Endothelial cell of umbilical vein (primary cell): ENCODE data around the gene REEP1. TPM values are rescaled to one million over a fixed set of nuclear protein-coding genes. Genes with fewer than 3 reads are reported as not detected.

Experiments used
- BruUV-seq: library from RNA; stranded (reverse); fragments of 400-500 nt; replicated peaks from 2 replicates; lab custom pipeline; 2021; lab: Mats Ljungman, UMichigan
- CTCF ChIA-PET: fragments of 300-600, 350-600 bp; sonication (Branson Sonifier 250); formaldehyde crosslinking; loops from one replicate; lab custom pipeline; 2021; ENCODE audit warnings: antibody characterized with exemption, inconsistent platforms; lab: Charles Lee
- POLR2A ChIA-PET: fragments of 300-600, 350-600 bp; sonication (Branson Sonifier 250); formaldehyde crosslinking; loops from one replicate; lab custom pipeline; 2021; ENCODE audit warnings: antibody characterized with exemption, inconsistent platforms; lab: Charles Lee
- DNase-seq: peaks from one replicate; pipeline ENCODE4 v3.0.0-alpha.2; 2011; ENCODE audit warnings: low read depth, low spot score
- FAIRE-seq: peaks from 2 replicates; lab custom pipeline; 2011; peaks lifted over from hg19 to GRCh38; lab: Jason Lieb, UNC
- H2AFZ ChIP-seq: 2 replicates; pipeline ENCODE4 v1.6.0; 2012; ENCODE audit warnings: low read depth, low read length, control low read depth, inconsistent platforms
- H3K27ac ChIP-seq: 2 replicates; pipeline ENCODE4 v1.5.1; 2011; ENCODE audit warnings: low read depth, mild to moderate bottlenecking, control low read depth, low read length, moderate library complexity; ENCODE audit not compliant: insufficient read depth
- H3K27me3 ChIP-seq, 2 experiments: 2 replicates each; pipeline versions ENCODE4 v1.6.0 to v1.6.1; 2011; ENCODE audit warnings: low read length in 2 of 2, mixed read lengths in 1 of 2; ENCODE audit not compliant: control insufficient read depth in 2 of 2, insufficient read depth in 2 of 2
- H3K36me3 ChIP-seq, 2 experiments: 2 replicates in 1 of 2; 3 replicates in 1 of 2; pipeline ENCODE4 v1.5.1; 2011; ENCODE audit warnings: low read length in 2 of 2, mild to moderate bottlenecking in 1 of 2, moderate library complexity in 1 of 2; ENCODE audit not compliant: control insufficient read depth in 2 of 2, insufficient read depth in 2 of 2; ENCODE audit errors: extremely low read depth in 1 of 2
- H3K4me1 ChIP-seq: 3 replicates; pipeline ENCODE4 v1.5.1; 2011; ENCODE audit warnings: mild to moderate bottlenecking, low read length; ENCODE audit not compliant: control insufficient read depth, insufficient read depth; ENCODE audit errors: extremely low read depth
- H3K4me2 ChIP-seq: 2 replicates; pipeline ENCODE4 v1.6.1; 2011; ENCODE audit warnings: low read length, control low read depth, mixed read lengths; ENCODE audit not compliant: insufficient read depth
- H3K4me3 ChIP-seq, 3 experiments: fragments of 200-600 bp in 1 of 3; sonication (generic), shearing (Covaris generic) in 1 of 3; replicated peaks in 1 of 3; 2 replicates each; pipeline ENCODE4 v1.5.1; 2011 to 2016; ENCODE audit warnings: control low read depth in 3 of 3, low read length in 3 of 3, mild to moderate bottlenecking in 2 of 3, inconsistent platforms in 1 of 3, low read depth in 1 of 3, moderate library complexity in 1 of 3; ENCODE audit not compliant: insufficient read depth in 1 of 3
- H3K79me2 ChIP-seq: 2 replicates; pipeline ENCODE4 v1.6.0; 2012; ENCODE audit warnings: low read length, inconsistent platforms; ENCODE audit not compliant: control insufficient read depth, insufficient read depth
- H3K9ac ChIP-seq: replicated peaks from 2 replicates; pipeline ENCODE3; 2011; ENCODE audit warnings: low read length, control low read depth; ENCODE audit not compliant: insufficient read depth; ENCODE audit errors: extremely low read depth
- H3K9me1 ChIP-seq: replicated peaks from 3 replicates; pipeline ENCODE4 v1.6.0; 2011; ENCODE audit warnings: mild to moderate bottlenecking, low read length; ENCODE audit not compliant: control insufficient read depth, insufficient read depth; ENCODE audit errors: extremely low read depth
- H3K9me3 ChIP-seq: replicated peaks from 2 replicates; pipeline ENCODE4 v1.5.1; 2012; ENCODE audit warnings: low read length, inconsistent platforms; ENCODE audit not compliant: control insufficient read depth, insufficient read depth
- H4K20me1 ChIP-seq: replicated peaks from 2 replicates; pipeline ENCODE3; 2011; ENCODE audit warnings: mild to moderate bottlenecking, low read length; ENCODE audit not compliant: control insufficient read depth, insufficient read depth; ENCODE audit errors: extremely low read depth
- EZH2 ChIP-seq: IDR thresholded peaks from 2 replicates; pipeline ENCODE4 v1.6.1; 2012; ENCODE audit warnings: borderline replicate concordance, low read depth, mild to moderate bottlenecking, moderate library complexity, low read length, inconsistent platforms; ENCODE audit not compliant: severe bottlenecking
- FOS ChIP-seq: IDR thresholded peaks from 2 replicates; pipeline ENCODE4 v1.6.1; 2011; ENCODE audit warnings: mild to moderate bottlenecking, low read length, moderate library complexity, borderline replicate concordance; ENCODE audit not compliant: insufficient read depth
- GATA2 ChIP-seq: IDR thresholded peaks from 2 replicates; pipeline ENCODE4 v1.7.0; 2011; ENCODE audit warnings: low read depth, mild to moderate bottlenecking, moderate library complexity, mixed read lengths, low read length; ENCODE audit not compliant: insufficient read length, insufficient read depth
- MYC ChIP-seq: IDR thresholded peaks from one replicate; pipeline ENCODE4 v1.6.1; 2011; ENCODE audit warnings: mild to moderate bottlenecking, low read depth, low read length
- POLR2A ChIP-seq: IDR thresholded peaks from 2 replicates; pipeline ENCODE4 v1.6.1; 2012; ENCODE audit warnings: low read depth, mild to moderate bottlenecking, control low read depth, low read length
- POLR2AphosphoS5 ChIP-seq: IDR thresholded peaks from 2 replicates; pipeline ENCODE4 v1.6.1; 2012; ENCODE audit warnings: low read depth, mild to moderate bottlenecking, control low read depth, low read length, moderate library complexity; ENCODE audit not compliant: insufficient read depth
- dilution Hi-C: fragments of 300-500 bp; cut with MboI; formaldehyde crosslinking; loops from one replicate; pipeline ENCODE4 v1.15.0; 2019; ENCODE audit warnings: low sequenced_read_pairs; ENCODE audit not compliant: extremely low pct_ligation_motif_present
- intact Hi-C: fragments of 100-400 bp; cut with micrococcal nuclease; formaldehyde crosslinking; loops from one replicate; pipeline ENCODE4 v1.10.0; 2022
- polyA plus RNA-seq, 4 experiments: library from polyadenylated mRNA; depleted of rRNA in 3 of 4; stranded (reverse) in 3 of 4; unstranded in 1 of 4; fragments of >200 nt; gene quantifications; 2 replicates each; pipeline versions ENCODE4 v1.2.1 to v1.2.3, GENCODE V29; 2011 to 2012; ENCODE audit warnings: missing spikeins in 1 of 4
- total RNA-seq: library from RNA; stranded (reverse); gene quantifications from 2 replicates; pipeline ENCODE4 v1.2.3, GENCODE V29; 2021
- TF ChIP-seq, protein P1 (sequence below), 2 donors: IDR thresholded peaks; 1 replicate in 1 of 2; 2 replicates in 1 of 2; pipeline ENCODE4 v1.5.1; 2011; ENCODE audit warnings: low read length in 2 of 2, mild to moderate bottlenecking in 2 of 2, moderate library complexity in 2 of 2, control low read depth in 1 of 2, inconsistent platforms in 1 of 2, low read depth in 1 of 2; ENCODE audit not compliant: insufficient read depth in 1 of 2; ENCODE audit errors: extremely low read depth in 1 of 2

Gene REEP1
- total and polyA plus RNA-seq, 2 donors (not counting 3 experiments of a cell fraction or from before 2014, with no cell fraction given): 0.11 to 0.53 TPM

DNA sequence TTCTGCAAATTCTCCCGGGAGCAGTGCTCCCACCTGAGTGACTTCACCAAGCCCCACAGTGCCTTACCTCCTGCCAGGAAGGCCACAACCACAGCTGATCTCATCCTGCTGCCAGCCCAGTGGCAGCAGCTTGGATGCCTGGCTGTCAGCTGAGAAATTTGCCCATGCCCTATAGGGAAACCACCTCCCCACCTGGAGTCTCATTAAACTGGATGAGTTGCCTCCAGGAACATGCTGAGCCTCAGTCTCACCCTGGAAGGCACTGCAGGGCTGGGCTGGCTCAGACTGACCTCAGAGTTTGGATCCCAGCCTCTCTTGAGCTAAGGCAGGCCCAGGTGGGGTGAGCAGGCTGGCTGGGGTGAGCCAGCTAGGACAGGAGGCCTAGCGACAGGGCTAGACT is 23.3 kb downstream of the REEP1 start:
- Histone ChIP-seq H3K79me2 (no peaks in the 10 kb centered on the region), H2AFZ (no peak overlapping the region), H3K9ac (no peak overlapping the region), H3K27me3 (peaks cover 0 to 5% of the 10 kb centered on the region in 2 experiments), H3K27ac (no peak overlapping the region), H3K9me1 (no peaks in the 10 kb centered on the region), H3K36me3 (no peaks in the 10 kb centered on the region), H3K4me1 (no peaks in the 10 kb centered on the region), H3K4me3 (no peak overlapping the region), H3K4me2 (no peak overlapping the region), H4K20me1 (no peaks in the 10 kb centered on the region), H3K9me3 (no peaks in the 10 kb centered on the region)
- FAIRE-seq (no peak), DNase-seq (no peak)
- dilution Hi-C loops (no loop called here), intact Hi-C loops (no loop called here)
- no TSS peak for BruUV-seq
- POLR2A ChIA-PET: no interaction called here
- TF ChIP-seq POLR2A (no peak), FOS (no peak), POLR2AphosphoS5 (no peak), GATA2 (no peak), EZH2 (no peak)
- TF ChIP-seq, protein P1, sequence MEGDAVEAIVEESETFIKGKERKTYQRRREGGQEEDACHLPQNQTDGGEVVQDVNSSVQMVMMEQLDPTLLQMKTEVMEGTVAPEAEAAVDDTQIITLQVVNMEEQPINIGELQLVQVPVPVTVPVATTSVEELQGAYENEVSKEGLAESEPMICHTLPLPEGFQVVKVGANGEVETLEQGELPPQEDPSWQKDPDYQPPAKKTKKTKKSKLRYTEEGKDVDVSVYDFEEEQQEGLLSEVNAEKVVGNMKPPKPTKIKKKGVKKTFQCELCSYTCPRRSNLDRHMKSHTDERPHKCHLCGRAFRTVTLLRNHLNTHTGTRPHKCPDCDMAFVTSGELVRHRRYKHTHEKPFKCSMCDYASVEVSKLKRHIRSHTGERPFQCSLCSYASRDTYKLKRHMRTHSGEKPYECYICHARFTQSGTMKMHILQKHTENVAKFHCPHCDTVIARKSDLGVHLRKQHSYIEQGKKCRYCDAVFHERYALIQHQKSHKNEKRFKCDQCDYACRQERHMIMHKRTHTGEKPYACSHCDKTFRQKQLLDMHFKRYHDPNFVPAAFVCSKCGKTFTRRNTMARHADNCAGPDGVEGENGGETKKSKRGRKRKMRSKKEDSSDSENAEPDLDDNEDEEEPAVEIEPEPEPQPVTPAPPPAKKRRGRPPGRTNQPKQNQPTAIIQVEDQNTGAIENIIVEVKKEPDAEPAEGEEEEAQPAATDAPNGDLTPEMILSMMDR (IDR thresholded peaks at IDR 0.05; ENCODE audit: extremely low read depth in 1 of 2, insufficient read depth in 1 of 2, low read depth in 1 of 2, low read length in 2 of 2): no peak
- CTCF ChIA-PET: no interaction called here

DNA sequence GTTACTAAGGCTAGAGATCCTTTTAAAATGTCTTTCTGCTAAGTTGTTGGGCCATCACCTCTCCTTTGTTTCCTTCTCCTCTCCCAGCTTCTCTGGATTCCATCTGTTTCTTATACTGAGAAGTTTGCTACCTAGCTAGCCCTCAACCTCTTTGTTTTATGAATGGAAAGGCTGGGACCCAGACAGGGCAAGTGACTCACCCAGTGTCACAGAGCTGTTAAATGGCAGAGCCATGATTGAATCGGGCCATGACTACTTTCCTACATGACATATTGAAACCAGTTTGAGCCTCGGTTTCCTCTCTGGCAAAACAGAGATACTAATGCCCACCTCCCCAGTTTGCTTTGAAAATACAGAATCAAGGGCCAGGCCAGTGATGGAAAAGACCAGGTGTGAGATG is 24.1 kb downstream of the REEP1 start:
- dilution Hi-C loops: no loop called here
- no peak for FAIRE-seq
- no peaks in the 10 kb centered on the region for H3K79me2 ChIP-seq

More for the DNA sequence above, 24.1 kb downstream of the REEP1 start:
- H3K36me3 ChIP-seq: no peaks in the 10 kb centered on the region
- no peak for DNase-seq
- BruUV-seq: no TSS peak
- CTCF ChIA-PET: interaction anchor here (0.7 to 1.1 kb wide), 3 partner anchors 16 to 152 kb away, joined by 3 to 4 read pairs (median 3); no protein-coding TSS in a partner anchor
- H3K9ac ChIP-seq: no peak overlapping the region
- H3K9me3 ChIP-seq: no peaks in the 10 kb centered on the region
- no peak overlapping the region for H3K4me3 ChIP-seq
- TF ChIP-seq EZH2 (no peak), GATA2 (no peak), POLR2AphosphoS5 (no peak), POLR2A (no peak), MYC (no peak)
- H4K20me1 ChIP-seq: no peaks in the 10 kb centered on the region
- intact Hi-C loops: no loop called here
- H2AFZ ChIP-seq: no peak overlapping the region
- H3K4me1 ChIP-seq: no peaks in the 10 kb centered on the region
- POLR2A ChIA-PET: no interaction called here
- H3K9me1 ChIP-seq: no peaks in the 10 kb centered on the region
- H3K4me2 ChIP-seq: no peak overlapping the region
- peaks cover 4 to 5% of the 10 kb centered on the region in 2 experiments for H3K27me3 ChIP-seq
- H3K27ac ChIP-seq: no peak overlapping the region
